Measurements from ENCODE around the gene INO80C.

- TF ChIP-seq EZH2 (IDR thresholded peaks at IDR 0.05; ENCODE audit: insufficient read depth, low read length): no peak
- TF ChIP-seq, protein P1, sequence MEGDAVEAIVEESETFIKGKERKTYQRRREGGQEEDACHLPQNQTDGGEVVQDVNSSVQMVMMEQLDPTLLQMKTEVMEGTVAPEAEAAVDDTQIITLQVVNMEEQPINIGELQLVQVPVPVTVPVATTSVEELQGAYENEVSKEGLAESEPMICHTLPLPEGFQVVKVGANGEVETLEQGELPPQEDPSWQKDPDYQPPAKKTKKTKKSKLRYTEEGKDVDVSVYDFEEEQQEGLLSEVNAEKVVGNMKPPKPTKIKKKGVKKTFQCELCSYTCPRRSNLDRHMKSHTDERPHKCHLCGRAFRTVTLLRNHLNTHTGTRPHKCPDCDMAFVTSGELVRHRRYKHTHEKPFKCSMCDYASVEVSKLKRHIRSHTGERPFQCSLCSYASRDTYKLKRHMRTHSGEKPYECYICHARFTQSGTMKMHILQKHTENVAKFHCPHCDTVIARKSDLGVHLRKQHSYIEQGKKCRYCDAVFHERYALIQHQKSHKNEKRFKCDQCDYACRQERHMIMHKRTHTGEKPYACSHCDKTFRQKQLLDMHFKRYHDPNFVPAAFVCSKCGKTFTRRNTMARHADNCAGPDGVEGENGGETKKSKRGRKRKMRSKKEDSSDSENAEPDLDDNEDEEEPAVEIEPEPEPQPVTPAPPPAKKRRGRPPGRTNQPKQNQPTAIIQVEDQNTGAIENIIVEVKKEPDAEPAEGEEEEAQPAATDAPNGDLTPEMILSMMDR (IDR thresholded peaks at IDR 0.05; ENCODE audit: insufficient read depth, low read depth, low read length): no peak
Measured at GRCh38 chr18:35512761-35513160, 15.0 kb upstream of the INO80C start.

All from astrocyte (in vitro differentiated cells and primary cell).